Retina (tissue), 1 donor: ENCODE measurements around the gene GNAI1.

ENCODE experiments used
- DNase-seq: peaks from one replicate; pipeline ENCODE4 v3.0.0-alpha.2; 2016

The GNAI1 gene

DNA sequence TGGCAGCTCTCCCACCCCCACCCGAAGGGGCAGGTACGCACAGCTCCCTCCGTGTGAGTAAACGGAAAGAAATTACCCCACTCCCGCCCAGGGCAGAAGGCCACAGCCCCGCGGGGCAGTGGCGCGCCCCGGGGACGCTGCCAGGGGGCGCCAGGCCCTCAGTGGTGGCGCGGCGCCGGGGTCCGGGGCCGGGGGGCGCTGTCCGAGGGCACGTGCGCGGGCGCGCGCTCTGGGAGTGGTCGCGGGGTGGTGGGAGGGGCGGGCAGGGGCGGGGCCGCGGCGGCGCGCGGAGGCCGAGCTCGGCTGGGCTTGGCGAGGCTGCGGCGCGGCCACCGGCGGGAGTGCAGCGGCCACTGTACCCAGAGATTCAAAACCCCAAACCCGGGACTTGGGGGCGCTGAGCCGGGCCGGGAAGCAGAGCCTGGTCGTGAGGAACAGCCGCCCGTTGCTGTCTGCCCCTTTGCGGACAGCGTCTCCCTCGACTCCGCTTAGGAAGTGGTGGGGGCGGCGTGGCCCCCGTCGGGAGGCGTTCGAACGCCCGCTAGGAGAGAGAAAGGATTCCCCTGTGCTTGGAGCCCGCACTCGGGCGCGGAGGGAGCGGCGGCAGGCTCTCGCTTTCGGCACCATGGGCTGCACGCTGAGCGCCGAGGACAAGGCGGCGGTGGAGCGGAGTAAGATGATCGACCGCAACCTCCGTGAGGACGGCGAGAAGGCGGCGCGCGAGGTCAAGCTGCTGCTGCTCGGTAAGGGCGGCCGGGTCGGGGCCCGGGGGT lies at the start of gene GNAI1:
GNAI1 (plus strand) TSS at position 296 of the 773 bp plus-strand sequence; CDS start at position 626, 330 bp downstream.
- peak; percentile 93 for DNase-seq

DNA sequence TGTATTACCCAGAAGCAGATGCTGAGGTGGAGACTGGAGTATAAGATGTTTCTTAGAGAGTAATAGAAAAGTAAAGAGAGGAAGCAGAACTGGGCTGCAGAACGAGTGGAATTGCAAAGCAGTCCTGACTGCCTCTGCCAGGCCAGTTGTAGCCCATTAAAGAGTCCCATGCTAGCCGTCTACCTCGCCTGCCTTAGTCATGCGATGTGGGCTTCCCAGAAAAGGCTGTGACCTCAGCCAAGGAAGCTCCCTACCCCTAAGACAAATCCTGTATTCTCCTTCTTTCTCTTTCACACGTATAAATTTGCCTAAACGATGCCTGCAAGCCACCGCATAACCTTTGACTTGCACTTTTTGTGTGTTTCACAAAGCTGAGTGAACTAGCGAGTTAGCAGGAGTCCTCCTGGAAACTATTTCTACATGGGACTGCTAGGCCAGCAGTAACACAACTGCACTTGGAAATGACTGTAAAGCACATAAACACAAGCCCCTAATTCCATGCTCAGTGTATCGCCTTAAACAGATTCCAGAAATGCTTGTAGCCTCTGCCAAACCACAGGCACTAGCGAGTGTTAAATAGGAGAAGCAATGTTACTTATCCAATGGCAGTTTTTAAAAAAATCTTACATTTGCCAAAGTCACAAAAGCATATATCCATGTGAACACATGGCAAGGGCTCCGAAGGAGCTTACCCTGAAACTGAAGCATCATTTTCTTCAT lies 47.4 kb upstream of the GNAI1 start:
- DNase-seq = no peak

DNA sequence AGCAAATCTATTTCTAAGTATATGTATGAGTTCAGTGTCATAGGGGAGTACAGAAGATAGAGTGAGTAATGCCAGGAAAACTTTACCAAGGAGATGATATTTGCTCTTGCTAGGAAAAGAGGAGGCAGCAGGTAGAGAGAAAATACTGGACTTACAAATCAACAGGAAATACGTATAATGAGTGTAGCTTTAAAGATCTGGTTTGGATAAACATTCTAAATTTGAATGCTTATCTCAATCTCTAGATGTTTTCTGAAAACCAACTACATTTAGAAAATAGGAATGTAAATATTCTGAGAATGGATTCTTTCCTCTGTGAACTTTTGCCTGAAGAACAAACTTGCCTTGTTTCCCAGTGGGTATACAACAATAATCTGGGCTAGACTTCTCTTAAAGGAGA lies 46.9 kb upstream of the GNAI1 start:
- DNase-seq = no peak

DNA sequence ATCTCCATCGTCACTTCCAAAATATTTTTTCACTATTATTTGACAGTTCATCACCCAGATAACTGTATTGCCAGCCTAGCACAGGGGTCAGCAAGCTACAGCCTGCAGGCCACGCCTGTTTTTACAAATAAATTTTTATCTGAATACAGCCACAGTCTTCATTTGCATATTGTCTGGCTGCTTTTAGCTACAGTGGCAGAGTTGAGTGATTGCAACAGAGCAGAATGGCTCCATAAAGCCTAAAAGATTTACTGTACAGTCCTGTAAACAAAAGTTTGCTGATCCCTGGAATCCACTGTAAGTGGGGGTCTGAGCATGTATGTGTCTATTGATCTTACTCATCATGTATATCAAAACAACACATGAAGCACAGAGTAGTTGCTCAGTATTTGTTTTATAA lies 45.9 kb upstream of the GNAI1 start:
- DNase-seq = no peak

DNA sequence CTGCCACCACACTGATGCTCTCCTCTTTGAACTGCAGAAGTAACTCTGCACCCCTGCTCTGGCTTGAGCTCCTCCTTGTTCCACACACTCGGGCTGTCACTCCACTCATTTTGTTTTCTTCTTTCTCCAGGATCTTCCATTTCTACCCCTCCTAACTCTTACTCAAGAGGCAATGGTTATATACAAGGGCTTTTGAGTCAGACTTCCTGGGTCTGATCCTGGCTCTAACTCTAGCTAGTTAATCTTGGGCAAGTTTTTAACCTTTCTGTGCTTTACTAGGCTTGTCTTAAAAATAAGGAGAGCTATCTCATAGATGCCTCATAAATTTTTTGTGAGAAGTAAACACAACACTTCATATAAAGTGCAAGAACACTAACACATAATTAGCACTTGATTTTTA lies 45.3 kb upstream of the GNAI1 start:
- no peak for DNase-seq

DNA sequence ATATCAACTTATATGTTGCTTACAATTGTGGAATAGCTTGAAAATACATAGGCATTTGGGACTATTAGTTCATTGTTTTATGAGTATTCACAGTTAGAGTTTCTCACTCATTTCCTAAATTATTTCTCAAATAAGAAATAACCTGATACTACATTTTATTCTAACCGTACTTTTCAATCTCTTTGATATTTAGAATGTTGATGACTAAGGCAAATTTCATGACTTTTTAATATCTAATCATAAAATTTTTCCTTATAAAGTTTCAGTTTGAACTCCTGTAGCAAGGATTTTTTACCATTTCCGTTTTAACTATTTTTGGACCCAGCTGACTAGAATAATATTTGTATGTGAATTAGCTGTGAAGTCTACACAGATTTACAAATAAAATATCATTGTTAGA lies 41.3 kb upstream of the GNAI1 start:
- no peak for DNase-seq

DNA sequence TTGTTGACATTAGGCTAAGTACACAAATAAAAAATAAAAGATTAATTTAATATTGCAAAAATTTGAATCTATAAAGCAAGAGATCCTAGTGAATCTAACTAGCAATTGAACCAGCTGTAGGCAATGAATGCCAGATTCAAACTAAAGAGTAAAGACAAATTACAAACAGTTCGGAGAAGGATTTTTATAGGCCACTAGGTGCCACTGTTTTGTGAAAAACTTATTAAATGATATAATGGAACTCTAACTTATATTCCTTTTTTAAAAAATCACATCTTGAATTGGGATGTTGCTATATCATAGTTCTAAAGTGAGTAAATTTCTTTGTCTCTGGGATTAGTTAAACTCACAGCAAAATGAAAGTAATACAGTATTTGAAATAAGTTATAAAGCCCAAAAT lies 39.1 kb upstream of the GNAI1 start:
- no peak for DNase-seq

DNA sequence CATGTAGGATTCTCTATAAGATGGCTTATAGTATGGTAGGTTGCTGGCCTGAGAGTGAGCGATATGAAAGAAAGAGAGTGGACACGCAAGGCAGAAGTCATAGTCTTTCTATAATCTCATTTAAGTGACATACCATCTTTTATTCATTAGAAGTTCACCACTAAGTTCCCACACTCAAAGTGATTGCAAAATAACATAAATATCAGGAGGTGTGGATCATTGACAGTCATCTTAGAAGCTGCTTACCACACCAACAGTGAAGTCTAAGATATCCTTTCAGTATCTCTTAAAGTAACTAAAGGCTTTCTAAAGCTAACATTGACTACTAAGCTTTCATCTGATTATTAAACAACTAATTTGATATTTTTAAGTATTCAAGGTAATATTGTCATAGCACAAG lies 36.9 kb upstream of the GNAI1 start:
- DNase-seq = no peak

DNA sequence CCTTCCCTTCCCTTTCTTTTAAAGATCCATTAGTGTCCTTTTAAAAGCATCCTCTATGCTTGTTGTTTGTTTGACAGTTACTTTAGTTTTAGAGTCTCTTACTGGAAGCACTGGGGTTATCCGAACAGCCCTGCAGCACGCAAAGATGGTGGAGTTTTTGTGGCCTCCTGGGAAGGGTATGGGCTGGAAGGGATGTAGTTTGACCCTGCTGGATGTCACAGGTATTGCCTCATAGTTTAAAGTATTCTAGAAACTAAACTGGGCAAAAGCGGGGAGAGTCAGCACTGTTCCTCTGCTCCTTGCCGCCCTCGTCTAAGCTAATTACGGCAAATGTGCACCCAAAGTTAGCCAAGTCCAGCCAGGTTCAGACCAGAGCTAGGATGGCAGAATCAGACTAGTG lies 35.8 kb upstream of the GNAI1 start:
- DNase-seq = no peak

DNA sequence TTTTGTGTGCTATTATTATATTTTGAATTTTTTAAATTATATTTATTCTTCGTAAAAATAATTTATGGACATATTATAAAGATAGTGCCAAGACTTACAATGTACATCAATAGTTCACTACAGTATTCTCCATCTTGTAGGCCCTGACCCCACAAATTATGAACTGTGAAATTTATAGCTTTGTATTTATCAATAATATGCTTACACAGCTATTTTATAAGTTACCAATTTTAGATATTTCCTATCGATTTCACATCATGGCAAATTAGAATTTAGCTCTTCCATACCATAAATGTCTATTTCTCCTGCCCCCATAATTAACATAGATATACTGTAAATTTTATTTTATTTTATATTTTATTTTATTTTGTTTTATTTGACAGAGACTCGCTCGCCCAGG lies 34.4 kb upstream of the GNAI1 start:
- no peak for DNase-seq

DNA sequence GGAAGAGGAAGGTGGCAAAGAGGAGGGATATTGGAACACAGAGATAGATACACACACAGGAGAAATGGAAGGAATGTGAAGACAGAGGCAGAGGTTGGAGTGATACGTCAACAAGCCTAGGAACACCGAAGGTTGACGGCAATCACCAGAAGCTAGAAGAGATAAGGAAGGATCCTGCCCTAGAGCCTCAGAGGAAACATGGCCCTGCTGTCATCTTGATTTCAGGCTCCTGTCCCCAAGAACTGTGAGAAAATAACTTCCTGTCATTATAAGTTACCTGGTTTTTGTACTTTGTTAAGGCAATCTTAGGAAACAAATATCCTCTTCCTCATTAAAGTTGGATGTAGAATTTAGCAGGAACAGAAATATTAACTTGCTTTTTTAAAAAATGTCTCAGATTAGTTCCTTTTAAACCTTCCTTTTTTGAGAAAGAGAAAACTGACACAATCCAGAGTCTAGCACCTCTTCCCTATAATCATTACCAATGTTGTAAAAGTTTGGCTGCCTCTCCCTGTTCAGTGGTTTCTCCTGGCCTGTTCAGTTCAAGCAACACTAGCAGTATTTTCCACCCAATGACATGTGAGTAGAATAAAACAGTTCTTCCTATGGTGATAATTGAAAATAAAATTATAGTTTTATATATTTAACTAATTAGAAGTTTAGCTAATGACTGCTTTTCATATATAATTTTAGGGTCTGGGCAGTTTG lies 28.8 kb upstream of the GNAI1 start:
- DNase-seq = no peak

DNA sequence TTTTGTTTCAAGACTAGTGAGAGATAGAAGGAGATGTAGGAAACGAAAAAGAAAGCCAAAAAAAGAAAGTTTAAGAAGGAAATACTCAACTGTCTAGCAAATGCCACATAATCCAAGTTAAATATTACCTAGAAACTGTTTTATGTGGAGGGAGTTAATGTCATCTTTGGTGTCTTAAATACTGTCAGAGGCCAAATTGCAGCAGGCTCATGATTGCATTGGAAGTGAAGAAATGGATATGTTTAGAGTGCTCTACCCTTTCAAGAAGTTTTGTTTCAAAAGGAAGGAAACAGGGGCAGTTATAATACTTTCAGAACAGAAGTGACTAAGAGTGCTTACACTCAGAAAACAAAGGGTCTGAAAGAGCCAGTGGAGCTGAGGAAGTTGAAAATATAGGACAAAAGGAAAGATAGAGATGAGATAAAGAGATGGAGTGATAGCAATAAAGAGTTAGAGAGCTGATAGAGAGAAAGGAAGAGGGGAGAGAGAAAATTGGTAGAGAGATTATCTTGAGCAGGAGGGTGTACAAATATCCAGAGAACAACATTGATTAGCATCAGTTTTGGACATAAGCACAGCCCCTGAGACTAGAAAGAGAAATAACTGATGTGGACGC lies 28.0 kb upstream of the GNAI1 start:
- no peak for DNase-seq

DNA sequence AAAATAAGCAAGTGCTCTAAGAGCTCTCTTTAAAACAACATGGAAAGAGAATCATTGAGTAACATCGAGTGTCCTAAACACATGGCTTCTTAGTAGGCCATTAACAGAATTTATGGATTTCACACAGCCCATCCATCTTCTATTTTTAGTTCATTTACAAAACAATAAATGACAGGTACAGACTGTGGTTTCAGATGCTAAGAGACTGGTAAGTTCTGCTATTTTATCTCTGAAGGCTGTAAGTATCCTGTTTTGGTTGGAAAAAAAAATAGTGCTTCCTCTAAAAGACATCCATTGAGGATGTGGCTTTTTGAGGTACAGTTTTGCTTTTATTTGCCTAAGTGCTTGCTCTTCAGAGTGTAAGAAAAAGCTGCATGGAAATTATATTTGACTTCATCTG lies 27.4 kb upstream of the GNAI1 start:
- DNase-seq = no peak

DNA sequence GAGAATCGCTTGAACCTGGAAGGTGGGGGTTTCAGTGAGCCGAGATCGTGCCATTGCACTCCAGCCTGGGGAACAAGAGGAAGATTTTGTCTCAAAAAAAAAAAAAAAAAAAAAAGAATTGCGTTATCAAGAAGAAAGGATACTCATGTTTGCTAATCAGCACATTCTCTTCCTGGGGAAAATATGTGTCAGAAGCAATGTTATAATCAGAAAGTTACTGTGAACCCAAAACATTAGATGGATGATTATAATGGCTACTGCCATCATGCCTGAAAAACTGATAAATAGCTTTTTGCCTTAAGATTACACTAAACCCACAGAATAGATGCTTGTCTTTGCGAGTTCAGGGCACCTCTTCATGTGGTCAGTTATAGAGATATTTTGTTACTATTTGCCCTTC lies 24.3 kb upstream of the GNAI1 start:
- no peak for DNase-seq

DNA sequence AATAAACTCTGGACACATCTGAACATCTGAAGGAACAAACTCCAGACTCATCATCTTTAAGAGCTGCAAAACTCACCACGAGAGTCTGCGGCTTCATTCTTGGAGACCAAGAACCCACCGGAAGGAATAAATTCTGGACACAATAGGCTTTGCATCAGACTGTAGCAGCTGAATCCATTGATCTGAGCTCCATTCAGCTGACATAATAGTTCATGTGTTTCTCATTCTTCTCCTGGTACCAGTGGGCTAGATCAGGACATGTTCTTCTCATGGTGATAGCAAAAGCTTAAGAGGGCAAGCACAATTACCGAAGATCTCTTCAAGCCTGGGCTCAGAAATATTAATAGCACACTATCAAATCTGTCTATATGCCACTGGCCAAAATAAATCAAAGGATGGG lies 20.5 kb upstream of the GNAI1 start:
- DNase-seq = no peak

DNA sequence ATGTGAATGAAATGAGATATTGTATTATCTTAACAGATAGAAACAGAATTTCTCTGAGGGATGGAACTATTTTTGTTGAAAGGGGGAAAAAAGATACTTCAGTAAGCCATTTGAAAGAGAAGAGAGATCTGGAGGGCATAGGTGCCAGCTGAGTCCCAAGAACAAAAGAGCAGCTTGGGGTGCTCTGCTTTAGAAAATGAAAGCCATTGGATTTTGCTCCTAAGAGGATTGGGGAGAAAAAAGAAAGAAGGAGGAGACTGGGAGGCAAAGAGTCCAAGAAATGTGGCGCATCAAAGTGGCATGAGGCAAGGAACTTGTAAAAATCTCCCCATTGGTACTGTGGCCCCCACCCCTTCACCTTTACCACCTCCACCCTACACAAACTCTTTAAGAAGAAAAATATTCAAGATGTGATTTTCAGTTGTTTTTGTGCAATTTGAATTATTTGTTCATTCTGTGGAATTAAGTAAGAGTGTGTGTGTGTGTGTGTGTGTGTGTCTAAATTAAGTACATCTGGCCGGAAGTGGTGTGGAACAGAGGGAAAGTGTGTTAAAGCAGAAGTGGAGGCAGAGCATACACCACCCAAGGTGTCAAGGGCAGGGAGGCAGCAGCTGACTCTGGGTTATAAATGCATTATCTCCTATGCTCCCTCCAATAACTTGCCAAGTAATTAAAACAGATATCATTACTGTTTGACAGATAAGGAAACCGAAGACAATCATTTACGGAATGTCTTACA lies 9.9 kb upstream of the GNAI1 start:
- DNase-seq = no peak

DNA sequence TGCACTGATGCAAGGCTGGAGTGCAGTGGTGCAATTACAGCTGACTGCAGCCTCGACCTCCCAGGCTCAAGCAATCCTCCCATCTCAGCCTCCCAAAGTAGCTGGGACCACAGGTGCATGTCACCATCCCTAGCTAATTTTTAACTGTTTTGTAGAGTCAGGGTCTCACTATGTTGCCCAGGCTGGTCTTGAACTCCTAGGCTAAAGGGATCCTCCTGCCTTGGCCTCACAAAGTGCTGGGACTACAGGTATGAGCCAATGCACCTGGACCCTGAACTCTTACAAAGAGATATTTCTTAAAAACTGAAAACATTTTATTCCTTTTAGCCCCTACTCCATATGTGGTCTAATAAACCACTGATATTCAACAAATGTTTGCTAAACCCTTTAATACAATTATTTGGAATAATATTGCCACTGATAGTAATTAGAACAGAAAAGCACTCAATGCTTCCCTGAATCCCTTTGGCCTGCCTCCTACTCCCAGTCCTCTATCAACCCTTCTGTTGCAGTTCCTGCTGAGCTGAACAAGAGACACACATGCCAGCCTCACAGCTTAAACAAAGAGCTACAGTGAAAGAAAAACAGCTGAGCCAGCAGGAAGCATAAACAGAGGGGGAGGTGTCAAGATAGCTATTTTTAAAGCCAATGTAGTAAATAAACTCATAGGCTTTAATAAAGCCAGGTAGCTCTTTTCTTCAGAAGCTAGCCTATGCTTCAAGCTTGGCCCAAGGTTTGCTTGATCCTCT lies 7.0 kb upstream of the GNAI1 start:
- DNase-seq = peak; percentile 61

DNA sequence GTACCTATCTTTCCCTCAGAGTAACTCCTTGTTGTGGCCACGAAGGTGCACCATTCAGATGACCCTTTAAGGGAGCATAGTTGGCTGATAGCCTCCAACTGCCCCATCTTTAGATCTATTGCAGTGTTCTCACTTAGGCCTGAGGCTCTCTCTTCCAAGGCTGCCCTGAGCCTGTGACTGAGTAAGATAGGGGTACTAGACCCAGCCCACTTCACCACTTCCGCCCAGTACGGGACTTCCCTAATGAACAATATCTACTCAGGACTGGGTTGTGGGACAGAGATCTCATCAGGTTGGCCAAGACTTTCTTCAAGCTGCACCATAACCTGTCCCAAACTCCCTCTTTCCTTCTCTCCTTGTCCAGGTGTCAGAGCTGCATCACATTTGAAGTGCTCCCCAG lies 5.7 kb upstream of the GNAI1 start:
- DNase-seq = no peak

DNA sequence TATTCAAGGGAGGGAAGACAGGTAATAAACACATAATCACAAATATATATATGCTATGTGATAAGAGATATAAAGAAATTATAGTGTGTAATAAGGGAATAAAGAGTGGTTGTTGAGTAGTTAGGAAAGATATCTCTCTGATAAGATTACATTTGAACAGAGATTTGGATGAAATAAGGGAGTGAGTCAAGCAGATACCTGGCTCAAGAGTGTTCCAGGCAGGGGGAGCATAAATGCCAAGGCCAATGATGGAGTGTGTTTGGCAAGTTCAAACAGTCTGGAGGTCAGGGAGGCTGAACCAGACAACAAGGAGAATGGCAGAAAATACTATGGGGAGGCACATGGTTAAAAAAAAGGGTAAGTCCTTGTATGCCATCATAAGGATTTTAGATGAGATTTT lies 4.8 kb upstream of the GNAI1 start:
- DNase-seq = no peak

DNA sequence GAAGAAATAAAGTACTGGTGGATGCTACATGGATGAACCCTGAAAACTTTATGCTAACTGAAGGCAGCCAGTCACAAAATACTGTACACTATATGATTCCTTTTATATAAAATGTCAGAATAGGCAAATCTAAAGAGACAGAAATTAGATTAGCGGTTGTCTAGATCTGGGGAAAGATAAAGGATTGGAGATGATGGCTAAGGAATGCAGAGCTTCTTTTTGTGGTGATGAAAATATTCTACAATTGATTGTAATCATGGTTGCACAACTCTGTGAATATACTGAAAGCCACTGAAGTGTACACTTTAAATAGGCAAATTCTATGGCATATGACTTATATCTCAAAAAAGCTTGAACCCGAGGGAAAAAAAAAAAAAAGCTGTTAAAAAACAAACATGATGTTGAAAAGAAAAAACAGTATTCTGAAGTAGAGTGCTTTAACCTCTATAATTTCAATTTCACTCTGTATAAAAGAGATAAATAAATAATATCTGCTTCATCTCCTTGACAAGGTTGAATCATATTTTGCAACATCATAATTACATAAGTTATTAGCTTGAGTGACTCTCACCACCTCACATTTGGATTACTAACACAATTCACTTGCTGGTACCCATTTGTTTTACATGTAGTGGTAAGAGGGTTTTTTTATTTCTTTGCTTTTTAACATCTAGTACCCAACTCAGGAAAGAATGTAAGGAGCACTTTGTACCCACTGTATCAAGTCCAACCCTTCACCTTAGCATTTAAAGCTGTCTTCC lies 2.8 kb upstream of the GNAI1 start:
- no peak for DNase-seq

DNA sequence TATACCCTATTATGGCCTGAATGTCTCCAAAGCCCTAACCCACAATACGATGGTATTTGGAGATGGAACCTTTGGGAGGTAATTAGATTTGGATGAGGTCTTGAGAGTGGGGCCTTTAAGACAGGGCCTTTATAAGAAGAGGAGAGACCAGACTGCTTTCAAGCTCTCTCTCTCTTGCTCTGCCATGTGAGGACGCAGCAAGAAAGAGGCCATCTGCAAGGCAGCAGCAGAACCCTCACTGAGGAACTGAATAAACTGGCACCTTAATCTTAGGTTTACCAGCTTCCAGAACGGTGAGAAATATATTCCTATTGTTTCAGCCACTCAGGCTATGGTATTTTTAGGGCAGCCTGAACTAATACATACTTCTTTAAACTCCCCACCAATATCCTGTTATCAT lies 2.0 kb upstream of the GNAI1 start:
- no peak for DNase-seq
